GM12878 (cell line): Measurements from ENCODE around the gene CCL11.

Experiments
- CTCF ChIP-seq, 3 experiments: IDR thresholded peaks in 2 of 3; conservative IDR thresholded peaks in 1 of 3; 2 replicates each; pipeline ENCODE4 v1.5.1; 2011; ENCODE audit warnings: low read depth in 3 of 3, low read length in 3 of 3, mild to moderate bottlenecking in 3 of 3, control low read depth in 2 of 3, moderate library complexity in 2 of 3, inconsistent platforms in 1 of 3, mixed read lengths in 1 of 3; ENCODE audit not compliant: control insufficient read depth in 2 of 3, insufficient read depth in 1 of 3; ENCODE audit errors: extremely low read depth in 1 of 3
- TAF1 ChIP-seq: IDR thresholded peaks from 2 replicates; pipeline ENCODE4 v1.6.1; 2011; ENCODE audit warnings: mild to moderate bottlenecking, low read depth, low read length, borderline replicate concordance

GRCh38 chr17:34305606-34306005 lies 20.1 kb downstream of the CCL11 start:
- no peak for TF ChIP-seq TAF1
- TF ChIP-seq CTCF (IDR thresholded peaks at IDR 0.05 in 2 of 3, conservative IDR thresholded peaks at IDR 0.05 in 1 of 3; ENCODE audit: control insufficient read depth in 2 of 3, extremely low read depth in 1 of 3, insufficient read depth in 1 of 3, low read depth in 3 of 3, low read length in 3 of 3) = no peak
